HEK293T (cell line): ENCODE data around the gene KRTAP22-2.

ENCODE experiments used
- ARNT ChIP-seq: fragments of 450-650 bp; IDR thresholded peaks from 2 replicates; pipeline ENCODE4 v1.6.1; 2017; ENCODE audit warnings: mild to moderate bottlenecking
- FOXA1 ChIP-seq: fragments of 450-650 bp; IDR thresholded peaks from 2 replicates; pipeline ENCODE4 v1.6.1; 2016; ENCODE audit warnings: mild to moderate bottlenecking
- FOXK2 ChIP-seq: fragments of 450-650 bp; IDR thresholded peaks from 2 replicates; pipeline ENCODE4 v1.6.1; 2016; ENCODE audit warnings: mild to moderate bottlenecking
- FOXM1 ChIP-seq: fragments of 450-650 bp; IDR thresholded peaks from 2 replicates; pipeline ENCODE4 v1.6.1; 2017; ENCODE audit warnings: mild to moderate bottlenecking, borderline replicate concordance
- PKNOX1 ChIP-seq: fragments of 450-650 bp; IDR thresholded peaks from 2 replicates; pipeline ENCODE4 v1.6.1; 2016
- SP1 ChIP-seq: fragments of 450-650 bp; IDR thresholded peaks from 2 replicates; pipeline ENCODE4 v1.6.1; 2017
- TARDBP ChIP-seq: fragments of 450-650 bp; IDR thresholded peaks from 2 replicates; pipeline ENCODE4 v1.6.1; 2016

- no peak for TF ChIP-seq FOXM1
- TF ChIP-seq FOXK2, result no peak
- TF ChIP-seq SP1, result no peak
- TF ChIP-seq ARNT, result no peak
- no peak for TF ChIP-seq TARDBP
- no peak for TF ChIP-seq PKNOX1
- TF ChIP-seq FOXA1, result no peak
These were observed 15.8 kb upstream of the KRTAP22-2 start for GRCh38 chr21:30605968-30606367.
